HG02623 (cell line): ENCODE measurements around the gene NEURL3.
A peak's percentile ranks its signal among the peaks of the same experiment; 100 is the strongest.
"Not testable (repeated sequence)": the region's sequence is repeated elsewhere in the genome, so short reads cannot be mapped to it uniquely, and the experiment has no call there.

Experiments
- ATAC-seq: cut with Tn5 transposase; IDR thresholded peaks from one replicate; pipeline ENCODE4 v1.9.1; 2021; ENCODE audit warnings: moderate library complexity; ENCODE audit not compliant: unreplicated experiment

The NEURL3 gene

GRCh38 chr2:96508521-96509113 lies 3.5 kb upstream of the NEURL3 start:
- no peak for ATAC-seq

GRCh38 chr2:96507957-96508520 lies 2.9 kb upstream of the NEURL3 start:
- peak; percentile 41 for ATAC-seq

- no peak for ATAC-seq
These were observed 1.7 kb upstream of the NEURL3 start for GRCh38 chr2:96506907-96507240.

DNA sequence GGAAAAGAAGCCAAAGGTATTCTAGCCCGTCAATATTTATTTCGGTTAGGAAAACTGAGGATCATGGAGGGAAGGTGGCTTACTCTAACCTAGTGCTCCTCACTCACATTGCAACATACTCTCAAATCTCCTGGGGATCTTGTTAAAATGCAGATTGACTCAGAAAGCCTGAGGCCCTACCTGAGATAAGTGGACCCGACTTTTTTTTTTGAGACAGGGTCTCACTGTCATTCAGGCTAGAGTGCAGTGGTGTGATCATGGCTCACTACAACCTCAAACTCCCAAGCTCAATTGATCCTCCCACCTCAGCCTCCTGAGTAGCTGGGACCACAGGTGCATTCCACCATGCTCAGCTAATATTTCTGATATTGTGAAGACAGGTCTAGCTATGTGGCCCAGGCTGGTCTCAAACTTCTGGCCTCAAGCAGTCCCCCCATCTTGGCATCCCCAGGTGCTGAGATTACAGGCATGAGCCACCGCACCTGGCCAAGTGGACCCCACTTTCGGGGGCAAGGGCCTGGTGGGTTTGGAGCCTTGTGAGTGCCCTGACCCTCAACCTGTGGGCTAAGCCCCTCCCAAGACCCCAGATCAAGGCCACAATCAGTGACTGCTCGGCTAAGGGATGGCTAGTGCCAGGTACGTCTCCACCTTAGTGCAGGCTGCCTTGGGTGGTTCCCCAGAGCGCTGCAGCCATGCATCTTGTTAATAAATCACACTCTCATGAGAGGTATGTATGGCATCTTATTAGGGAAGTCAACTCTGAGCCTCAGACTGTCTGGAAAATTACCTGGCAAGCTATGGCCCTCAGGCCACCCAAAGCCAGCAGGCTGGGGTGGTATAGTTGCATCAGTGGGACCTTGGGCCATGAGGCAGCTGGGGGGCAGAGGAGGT lies 1.1 kb upstream of the NEURL3 start:
- ATAC-seq, result no peak

DNA sequence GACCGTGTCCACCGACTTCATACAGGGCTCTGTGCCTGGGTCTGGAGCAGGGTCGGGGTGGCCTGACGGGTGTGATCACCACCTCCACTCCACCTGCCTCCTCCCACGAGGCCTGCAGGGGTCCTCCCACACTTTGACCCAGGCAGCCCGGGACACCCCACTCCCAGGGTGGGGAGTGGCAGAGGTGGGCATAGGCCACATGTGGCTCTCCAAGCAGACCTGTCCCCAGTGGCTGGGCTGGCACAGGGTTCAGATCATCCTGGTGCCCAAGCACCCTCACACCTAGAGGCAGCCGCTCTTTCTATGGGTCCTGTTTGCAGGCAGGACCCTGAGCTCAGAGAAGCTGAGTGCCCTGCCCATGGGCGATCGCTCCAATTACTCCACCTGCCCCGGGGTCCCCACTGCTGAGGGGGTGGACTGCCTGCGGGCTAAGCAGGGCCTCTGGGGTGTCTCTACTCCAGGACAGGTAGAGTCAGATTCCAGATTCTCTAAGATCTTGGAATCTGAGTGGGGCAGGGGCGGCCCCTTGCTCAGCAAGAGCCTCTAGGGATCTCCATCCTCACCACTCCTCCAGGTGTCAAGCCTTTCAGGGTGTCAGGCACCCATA lies 1.4 kb downstream of the NEURL3 start:
- ATAC-seq, result no peak

- ATAC-seq, result no peak
These were observed 2.1 kb downstream of the NEURL3 start for GRCh38 chr2:96502891-96503636.

GRCh38 chr2:96501886-96502810 lies 3.0 kb downstream of the NEURL3 start:
- ATAC-seq, result no peak

DNA sequence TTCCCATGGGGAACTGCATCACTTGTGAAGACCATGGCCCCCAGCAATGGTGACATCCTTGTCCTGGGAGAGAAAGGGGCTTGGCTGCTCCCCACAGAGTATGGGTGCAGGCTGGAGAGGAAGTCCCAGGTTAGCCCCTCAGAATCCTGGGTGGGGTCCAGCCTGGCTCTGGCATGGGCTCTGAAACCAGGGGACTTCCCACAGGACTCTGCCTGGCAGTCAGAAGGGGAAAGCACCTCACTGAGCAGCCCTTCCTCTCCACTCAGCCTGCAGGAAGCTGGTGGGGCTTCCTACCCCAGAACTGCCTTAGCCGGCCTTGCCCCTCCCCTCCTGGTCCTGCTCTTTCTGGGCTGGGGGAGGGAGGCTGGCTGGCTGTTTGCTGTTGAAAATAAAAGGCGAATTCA lies 3.7 kb downstream of the NEURL3 start:
- ATAC-seq, result no peak

GRCh38 chr2:96500385-96501066 lies 4.6 kb downstream of the NEURL3 start:
- no peak for ATAC-seq

- no peak for ATAC-seq
These were observed 5.8 kb downstream of the NEURL3 start for GRCh38 chr2:96499061-96499960.

- not testable (repeated sequence) for ATAC-seq
These were observed 6.5 kb downstream of the NEURL3 start for GRCh38 chr2:96498611-96499010.

DNA sequence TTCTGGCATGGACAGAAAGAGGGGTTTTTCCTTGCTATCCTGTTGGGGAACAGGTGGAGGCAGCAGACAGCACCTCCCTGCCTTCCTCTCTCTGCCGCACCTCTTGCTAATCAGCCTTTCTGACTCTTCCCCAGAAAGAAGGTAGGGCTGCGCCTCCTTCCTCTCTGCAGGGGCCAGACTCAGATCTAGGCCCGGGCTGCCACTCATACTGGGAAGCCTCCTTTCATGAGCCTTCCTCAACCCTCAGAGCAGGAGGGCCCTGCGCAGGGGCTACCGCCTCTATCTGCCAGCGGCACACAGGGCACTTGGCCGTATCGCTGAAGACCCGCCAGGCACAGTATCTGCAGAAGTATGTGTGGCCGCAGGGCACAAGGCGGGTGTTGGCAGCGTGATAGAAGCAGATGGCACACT lies 7.1 kb downstream of the NEURL3 start:
- ATAC-seq, result no peak

GRCh38 chr2:96495982-96496629 lies 9.1 kb downstream of the NEURL3 start:
- ATAC-seq, result no peak

- no peak for ATAC-seq
These were observed 11.0 kb downstream of the NEURL3 start for GRCh38 chr2:96494188-96494587.

DNA sequence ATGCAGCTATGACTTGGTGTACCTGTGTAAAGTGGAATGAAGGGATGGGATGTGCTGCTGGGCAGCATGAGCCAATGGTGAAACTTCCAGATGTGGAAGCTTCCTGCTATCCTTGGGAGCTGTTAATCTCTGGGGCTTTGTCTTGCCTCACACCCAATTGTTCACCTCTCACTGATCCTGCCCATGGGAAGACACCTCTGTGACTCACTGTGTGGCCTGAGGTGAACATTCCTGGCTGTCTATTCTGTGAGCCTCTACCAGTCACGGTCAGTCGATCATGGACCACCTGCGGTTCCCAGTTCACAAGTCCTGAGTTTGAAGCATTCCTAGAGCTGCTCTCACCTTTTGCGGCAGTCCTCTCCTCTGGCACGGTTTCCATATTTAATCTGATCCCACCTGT lies 12.1 kb downstream of the NEURL3 start:
- no peak for ATAC-seq

DNA sequence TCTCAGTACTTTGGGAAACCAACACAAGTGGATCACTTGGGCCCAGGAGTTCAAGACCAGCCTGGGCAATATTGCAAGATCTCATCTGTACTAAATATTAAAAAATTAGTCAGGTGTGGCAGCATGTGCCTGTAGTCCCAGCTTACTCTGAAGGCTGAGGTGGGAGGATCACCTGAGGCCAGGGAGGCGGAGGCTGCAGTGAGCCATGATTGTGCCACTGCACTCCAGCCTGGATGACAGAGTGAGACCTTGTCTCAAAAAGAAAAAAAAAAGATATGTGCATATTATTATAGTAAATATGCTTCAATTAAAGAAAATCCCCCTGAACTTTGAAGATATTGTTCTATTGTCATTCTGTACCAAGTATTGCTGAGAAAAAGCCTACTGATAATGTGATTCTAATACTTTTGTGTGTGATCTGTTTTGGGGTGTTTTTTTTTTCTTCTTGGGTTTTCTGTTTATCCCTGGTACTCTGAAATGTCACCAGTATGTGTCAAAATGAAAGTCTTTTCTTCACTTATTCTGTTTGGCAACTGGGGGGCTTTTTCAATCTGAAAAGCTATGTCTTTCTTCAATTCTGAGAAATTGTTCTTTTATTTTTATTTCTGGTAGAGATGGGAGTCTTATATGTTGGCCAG lies 13.2 kb downstream of the NEURL3 start:
- no peak for ATAC-seq

DNA sequence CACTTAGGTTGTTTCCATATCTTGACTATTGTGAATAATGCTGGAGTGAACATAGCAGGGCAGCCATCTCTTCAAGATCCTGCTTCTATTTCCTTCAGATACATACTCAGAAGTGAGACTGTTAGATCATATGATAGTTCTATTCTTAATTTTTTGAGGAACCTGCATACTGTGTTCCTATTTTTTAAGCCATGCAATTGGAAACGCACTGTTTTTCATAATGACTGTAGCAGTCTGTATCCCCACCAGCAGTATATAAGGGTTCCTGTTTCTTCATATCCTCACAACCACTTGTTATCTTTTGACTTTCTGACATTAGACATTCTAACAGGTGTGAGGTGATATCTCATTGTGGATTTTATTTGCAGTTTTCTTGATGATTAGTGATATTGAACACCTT lies 15.5 kb downstream of the NEURL3 start:
- no peak for ATAC-seq

DNA sequence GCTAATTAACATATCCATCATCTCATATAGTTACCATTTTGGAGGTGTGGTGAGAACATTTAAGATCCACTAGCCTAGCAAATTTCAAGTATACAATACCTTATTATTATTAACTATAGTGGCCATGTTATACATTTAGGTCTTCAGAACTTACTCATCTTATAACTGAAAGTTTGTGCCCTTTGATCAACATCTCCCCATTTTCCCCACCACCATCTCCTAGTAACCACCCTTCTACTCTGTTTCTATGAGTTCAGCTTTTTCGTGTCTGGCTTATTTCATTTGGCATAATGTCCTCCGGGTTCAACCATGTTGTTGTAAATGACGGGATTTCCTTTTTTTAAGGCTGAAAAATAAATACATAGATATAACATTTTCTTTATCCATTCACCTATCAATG lies 15.9 kb downstream of the NEURL3 start:
- ATAC-seq, result no peak
